ENCODE results near the gene GRAMD2A. TPM values are rescaled to one million over a fixed set of nuclear protein-coding genes. Genes with fewer than 3 reads are reported as not detected.

The GRAMD2A gene
- total and polyA plus RNA-seq, 10 of the 15 experiments (the other 5 are each of a cell fraction or from before 2014, with no cell fraction given), result 0.02 to 0.35 TPM; not detected in 8

- TF ChIP-seq BACH1 (IDR thresholded peaks at IDR 0.05; ENCODE audit: borderline replicate concordance) (no peak), FOXM1 (IDR thresholded peaks at IDR 0.05; ENCODE audit: low read depth, low read length) (no peak), HDAC2 (IDR thresholded peaks at IDR 0.05) (no peak), NFYA (IDR thresholded peaks at IDR 0.05; ENCODE audit: borderline replicate concordance, low read depth, low read length) (no peak), REST (IDR thresholded peaks at IDR 0.05; ENCODE audit: low read depth, low read length) (no peak), SKIL (IDR thresholded peaks at IDR 0.05; ENCODE audit: low read depth, poor library complexity, severe bottlenecking) (peak; percentile 54), MEF2B (IDR thresholded peaks at IDR 0.05; ENCODE audit: partially characterized antibody, poor library complexity, severe bottlenecking) (no peak), JUNB (IDR thresholded peaks at IDR 0.05) (no peak), SUZ12 (IDR thresholded peaks at IDR 0.05; ENCODE audit: unreplicated experiment) (no peak), SP1 (IDR thresholded peaks at IDR 0.05; ENCODE audit: low read depth, low read length) (no peak), NKRF (conservative IDR thresholded peaks at IDR 0.05) (no peak), PKNOX1 (IDR thresholded peaks at IDR 0.05) (peak; percentile 20; the same call in 1 of the 2 replicates), CHD1 (IDR thresholded peaks at IDR 0.05; ENCODE audit: low read depth, low read length) (no peak)
- TF ChIP-seq, protein P1, sequence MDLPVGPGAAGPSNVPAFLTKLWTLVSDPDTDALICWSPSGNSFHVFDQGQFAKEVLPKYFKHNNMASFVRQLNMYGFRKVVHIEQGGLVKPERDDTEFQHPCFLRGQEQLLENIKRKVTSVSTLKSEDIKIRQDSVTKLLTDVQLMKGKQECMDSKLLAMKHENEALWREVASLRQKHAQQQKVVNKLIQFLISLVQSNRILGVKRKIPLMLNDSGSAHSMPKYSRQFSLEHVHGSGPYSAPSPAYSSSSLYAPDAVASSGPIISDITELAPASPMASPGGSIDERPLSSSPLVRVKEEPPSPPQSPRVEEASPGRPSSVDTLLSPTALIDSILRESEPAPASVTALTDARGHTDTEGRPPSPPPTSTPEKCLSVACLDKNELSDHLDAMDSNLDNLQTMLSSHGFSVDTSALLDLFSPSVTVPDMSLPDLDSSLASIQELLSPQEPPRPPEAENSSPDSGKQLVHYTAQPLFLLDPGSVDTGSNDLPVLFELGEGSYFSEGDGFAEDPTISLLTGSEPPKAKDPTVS (IDR thresholded peaks at IDR 0.05; ENCODE audit: low read depth, low read length), result no peak
Measured at GRCh38 chr15:72155635-72156616, 41.7 kb downstream of the GRAMD2A start (continued).
